ENCODE measurements around the gene IL9R. TPM values are rescaled to one million over a fixed set of nuclear protein-coding genes. Genes with fewer than 3 reads are reported as not detected.
"Not testable (repeated sequence)": the region's sequence is repeated elsewhere in the genome, so short reads cannot be mapped to it uniquely, and the experiment has no call there.

IL9R gene
- total RNA-seq, 4 donors from 2014 or later = 0.40 to 0.56 TPM; not detected in 2

- no peaks in the 10 kb centered on the region for H3K4me1 ChIP-seq
- intact Hi-C loops (cut with DNase I) = no loop called here
- no peak for TF ChIP-seq POLR2A (IDR thresholded peaks at IDR 0.05)
- no peak for TF ChIP-seq CTCF (IDR thresholded peaks at IDR 0.05)
- no peaks in the 10 kb centered on the region for H3K27me3 ChIP-seq
- H3K27ac ChIP-seq = no peak overlapping the region
- H3K36me3 ChIP-seq = no peaks in the 10 kb centered on the region
- no peaks in the 10 kb centered on the region for H3K9me3 ChIP-seq
- DNase-seq = no peak
- H3K4me3 ChIP-seq (replicated peaks in 1 of 3) = no peak overlapping the region
- WGBS, 2 donors = 74 to 83% methylated on average over 2 to 3 of the region's 3 CpGs
These were observed 5.0 kb downstream of the IL9R start for GRCh38 chrX:156002507-156002906.

- Histone ChIP-seq H3K9me3 (no peaks in the 10 kb centered on the region), H3K4me3 (replicated peaks in 1 of 3) (no peak overlapping the region), H3K4me1 (no peaks in the 10 kb centered on the region), H3K27ac (no peak overlapping the region), H3K27me3 (no peaks in the 10 kb centered on the region), H3K36me3 (no peaks in the 10 kb centered on the region)
- 65 to 71% methylated on average over 7 to 14 of the region's 14 CpGs for WGBS, 2 donors
- intact Hi-C loops (cut with DNase I) = no loop called here
- no peak for TF ChIP-seq CTCF (IDR thresholded peaks at IDR 0.05)
- TF ChIP-seq POLR2A (IDR thresholded peaks at IDR 0.05) = no peak
- peak in 1 of 2 donors; percentile 7 for DNase-seq
These were observed 6.1 kb downstream of the IL9R start for GRCh38 chrX:156003486-156004185.

- no peak overlapping the region for H3K4me3 ChIP-seq (replicated peaks in 1 of 3)
- H3K27me3 ChIP-seq = no peaks in the 10 kb centered on the region
- no peaks in the 10 kb centered on the region for H3K36me3 ChIP-seq
- DNase-seq = no peak
- H3K27ac ChIP-seq = no peak overlapping the region
- intact Hi-C loops (cut with DNase I) = no loop called here
- H3K9me3 ChIP-seq = no peaks in the 10 kb centered on the region
- TF ChIP-seq POLR2A (IDR thresholded peaks at IDR 0.05) = no peak
- TF ChIP-seq CTCF (IDR thresholded peaks at IDR 0.05) = no peak
- WGBS, 2 donors = 85 to 100% methylated on average over 1 to 2 of the region's 2 CpGs
- H3K4me1 ChIP-seq = no peaks in the 10 kb centered on the region
These were observed 6.8 kb downstream of the IL9R start for GRCh38 chrX:156004256-156004655.

- H3K36me3 ChIP-seq = no peaks in the 10 kb centered on the region
- TF ChIP-seq CTCF (IDR thresholded peaks at IDR 0.05) (no peak), POLR2A (IDR thresholded peaks at IDR 0.05) (no peak)
- H3K4me3 ChIP-seq (replicated peaks in 1 of 3) = no peak overlapping the region
- H3K27ac ChIP-seq = no peak overlapping the region
- H3K9me3 ChIP-seq = no peaks in the 10 kb centered on the region
- no peak for DNase-seq
- WGBS, 2 donors = 77 to 92% methylated on average over 3 of the region's 3 CpGs
- H3K4me1 ChIP-seq = no peaks in the 10 kb centered on the region
- H3K27me3 ChIP-seq = no peaks in the 10 kb centered on the region
- intact Hi-C loops (cut with DNase I) = no loop called here
These were observed 7.2 kb downstream of the IL9R start for GRCh38 chrX:156004740-156005139.

- Histone ChIP-seq H3K4me1 (no peaks in the 10 kb centered on the region), H3K27me3 (no peaks in the 10 kb centered on the region), H3K4me3 (replicated peaks in 1 of 3) (no peak overlapping the region), H3K9me3 (no peaks in the 10 kb centered on the region), H3K27ac (no peak overlapping the region), H3K36me3 (no peaks in the 10 kb centered on the region)
- WGBS, 2 donors = 70 to 89% methylated on average over 3 to 6 of the region's 6 CpGs
- TF ChIP-seq CTCF (IDR thresholded peaks at IDR 0.05) (no peak), POLR2A (IDR thresholded peaks at IDR 0.05) (no peak)
- intact Hi-C loops (cut with DNase I) = no loop called here
- DNase-seq = no peak
These were observed 7.6 kb downstream of the IL9R start for GRCh38 chrX:156005144-156005543.

GRCh38 chrX:156006468-156006867, 9.0 kb downstream of the IL9R start:
- H3K9me3 ChIP-seq; H3K4me1 ChIP-seq; H3K4me3 ChIP-seq (replicated peaks in 1 of 3); intact Hi-C loops (cut with DNase I); H3K27ac ChIP-seq; DNase-seq; H3K36me3 ChIP-seq; H3K27me3 ChIP-seq: not testable (repeated sequence)
- 64 to 79% methylated on average over 5 to 8 of the region's 8 CpGs for WGBS, 2 donors

- intact Hi-C loops (cut with DNase I); H3K4me1 ChIP-seq; H3K27me3 ChIP-seq; H3K4me3 ChIP-seq (replicated peaks in 1 of 3); H3K36me3 ChIP-seq; H3K27ac ChIP-seq; H3K9me3 ChIP-seq; DNase-seq: not testable (repeated sequence)
- 80 to 91% methylated on average over 4 to 6 of the region's 7 CpGs for WGBS, 2 donors
These were observed 10.9 kb downstream of the IL9R start for GRCh38 chrX:156008379-156008778.
